Esophagus squamous epithelium (tissue), 4 donors: Measurements from ENCODE around the gene ZBTB48.

Experiments used
- POLR2A ChIP-seq, 4 donors: fragments of 450-650 bp; IDR thresholded peaks; one replicate each; pipeline ENCODE4 v1.6.1; 2017; ENCODE audit warnings: antibody characterized with exemption in 4 of 4, mild to moderate bottlenecking in 4 of 4, moderate library complexity in 3 of 4
- TF ChIP-seq, protein P1 (sequence below), 6 experiments: fragments of 450-650 bp in 4 of 6; fragments of 200-600 bp in 2 of 6; sonication (generic) in 2 of 6; IDR thresholded peaks; one replicate each; pipeline ENCODE4 v1.5.1; 2016 to 2019; ENCODE audit warnings: antibody characterized with exemption in 6 of 6, mild to moderate bottlenecking in 4 of 6, moderate library complexity in 4 of 6

- TF ChIP-seq, protein P1, sequence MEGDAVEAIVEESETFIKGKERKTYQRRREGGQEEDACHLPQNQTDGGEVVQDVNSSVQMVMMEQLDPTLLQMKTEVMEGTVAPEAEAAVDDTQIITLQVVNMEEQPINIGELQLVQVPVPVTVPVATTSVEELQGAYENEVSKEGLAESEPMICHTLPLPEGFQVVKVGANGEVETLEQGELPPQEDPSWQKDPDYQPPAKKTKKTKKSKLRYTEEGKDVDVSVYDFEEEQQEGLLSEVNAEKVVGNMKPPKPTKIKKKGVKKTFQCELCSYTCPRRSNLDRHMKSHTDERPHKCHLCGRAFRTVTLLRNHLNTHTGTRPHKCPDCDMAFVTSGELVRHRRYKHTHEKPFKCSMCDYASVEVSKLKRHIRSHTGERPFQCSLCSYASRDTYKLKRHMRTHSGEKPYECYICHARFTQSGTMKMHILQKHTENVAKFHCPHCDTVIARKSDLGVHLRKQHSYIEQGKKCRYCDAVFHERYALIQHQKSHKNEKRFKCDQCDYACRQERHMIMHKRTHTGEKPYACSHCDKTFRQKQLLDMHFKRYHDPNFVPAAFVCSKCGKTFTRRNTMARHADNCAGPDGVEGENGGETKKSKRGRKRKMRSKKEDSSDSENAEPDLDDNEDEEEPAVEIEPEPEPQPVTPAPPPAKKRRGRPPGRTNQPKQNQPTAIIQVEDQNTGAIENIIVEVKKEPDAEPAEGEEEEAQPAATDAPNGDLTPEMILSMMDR (IDR thresholded peaks at IDR 0.05) = no peak
- TF ChIP-seq POLR2A (IDR thresholded peaks at IDR 0.05) = no peak
Measured at GRCh38 chr1:6627031-6627430, 47.2 kb downstream of the ZBTB48 start.
